ENCODE measurements around the gene KRT82.

DNA sequence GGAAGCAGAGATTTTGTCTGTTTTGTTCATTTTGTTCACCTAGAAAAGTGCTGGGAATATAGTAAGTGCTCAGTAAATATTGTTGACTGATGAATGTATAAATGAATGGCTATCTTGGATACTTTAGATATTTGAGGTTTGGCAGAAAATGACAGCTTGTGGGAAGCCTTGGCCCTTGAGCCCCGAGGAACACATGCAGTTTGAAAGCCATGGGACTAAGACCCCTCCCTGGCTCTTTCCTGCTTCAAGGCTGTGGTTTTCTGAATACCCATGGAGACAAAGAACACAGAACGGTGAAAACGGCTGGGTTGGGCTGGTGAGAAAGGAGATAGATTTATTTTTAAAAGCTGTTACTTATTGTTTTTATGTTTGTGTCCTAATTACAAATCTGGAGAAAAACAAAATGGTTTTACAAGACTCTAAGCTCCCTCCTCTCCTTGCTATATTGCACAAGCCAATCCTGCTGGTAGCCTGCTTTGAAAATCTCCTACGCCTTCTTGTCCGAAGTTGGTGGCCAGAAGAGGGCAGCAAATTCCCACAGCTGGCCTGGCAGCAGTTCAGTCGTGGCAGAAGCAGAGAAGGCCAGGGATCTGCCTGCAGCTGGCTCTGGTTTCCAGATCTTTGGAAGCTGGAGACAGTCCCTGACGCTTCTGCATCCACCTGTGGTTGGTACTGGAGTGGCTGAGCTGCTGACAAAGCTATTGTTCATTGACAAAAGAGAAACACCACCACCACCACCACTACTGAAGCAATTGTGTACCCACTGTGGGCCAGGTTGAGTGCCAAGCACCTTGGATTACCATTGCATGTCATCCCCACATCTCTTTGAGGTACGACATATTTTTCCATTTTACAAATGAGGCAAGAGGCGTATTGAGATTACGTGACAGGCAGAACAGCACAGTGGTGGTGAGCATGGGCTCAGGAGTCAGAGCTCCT, 33.6 kb downstream of the KRT82 start:
- TF ChIP-seq, protein P1, sequence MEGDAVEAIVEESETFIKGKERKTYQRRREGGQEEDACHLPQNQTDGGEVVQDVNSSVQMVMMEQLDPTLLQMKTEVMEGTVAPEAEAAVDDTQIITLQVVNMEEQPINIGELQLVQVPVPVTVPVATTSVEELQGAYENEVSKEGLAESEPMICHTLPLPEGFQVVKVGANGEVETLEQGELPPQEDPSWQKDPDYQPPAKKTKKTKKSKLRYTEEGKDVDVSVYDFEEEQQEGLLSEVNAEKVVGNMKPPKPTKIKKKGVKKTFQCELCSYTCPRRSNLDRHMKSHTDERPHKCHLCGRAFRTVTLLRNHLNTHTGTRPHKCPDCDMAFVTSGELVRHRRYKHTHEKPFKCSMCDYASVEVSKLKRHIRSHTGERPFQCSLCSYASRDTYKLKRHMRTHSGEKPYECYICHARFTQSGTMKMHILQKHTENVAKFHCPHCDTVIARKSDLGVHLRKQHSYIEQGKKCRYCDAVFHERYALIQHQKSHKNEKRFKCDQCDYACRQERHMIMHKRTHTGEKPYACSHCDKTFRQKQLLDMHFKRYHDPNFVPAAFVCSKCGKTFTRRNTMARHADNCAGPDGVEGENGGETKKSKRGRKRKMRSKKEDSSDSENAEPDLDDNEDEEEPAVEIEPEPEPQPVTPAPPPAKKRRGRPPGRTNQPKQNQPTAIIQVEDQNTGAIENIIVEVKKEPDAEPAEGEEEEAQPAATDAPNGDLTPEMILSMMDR (IDR thresholded peaks at IDR 0.05; ENCODE audit: low read depth, low read length, missing input control): peak; percentile 91
- TF ChIP-seq RAD21 (IDR thresholded peaks at IDR 0.05) (peak; percentile 96 to 97), JUND (IDR thresholded peaks at IDR 0.05) (no peak), GABPA (IDR thresholded peaks at IDR 0.05 in 1 of 2, conservative IDR thresholded peaks at IDR 0.05 in 1 of 2) (no peak), MAX (IDR thresholded peaks at IDR 0.05) (no peak), REST (IDR thresholded peaks at IDR 0.05) (no peak), FOXA1 (IDR thresholded peaks at IDR 0.05) (no peak), EGR1 (IDR thresholded peaks at IDR 0.05; ENCODE audit: low read depth in 2 of 2) (no peak), YY1 (IDR thresholded peaks at IDR 0.05) (no peak), RXRA (IDR thresholded peaks at IDR 0.05) (peak in 1 of 2 donors; percentile 23), TAF1 (conservative IDR thresholded peaks at IDR 0.05) (no peak), HNF4A (conservative IDR thresholded peaks at IDR 0.05) (peak in 1 of 2 donors; percentile 39)
- TF ChIP-seq, protein P2, sequence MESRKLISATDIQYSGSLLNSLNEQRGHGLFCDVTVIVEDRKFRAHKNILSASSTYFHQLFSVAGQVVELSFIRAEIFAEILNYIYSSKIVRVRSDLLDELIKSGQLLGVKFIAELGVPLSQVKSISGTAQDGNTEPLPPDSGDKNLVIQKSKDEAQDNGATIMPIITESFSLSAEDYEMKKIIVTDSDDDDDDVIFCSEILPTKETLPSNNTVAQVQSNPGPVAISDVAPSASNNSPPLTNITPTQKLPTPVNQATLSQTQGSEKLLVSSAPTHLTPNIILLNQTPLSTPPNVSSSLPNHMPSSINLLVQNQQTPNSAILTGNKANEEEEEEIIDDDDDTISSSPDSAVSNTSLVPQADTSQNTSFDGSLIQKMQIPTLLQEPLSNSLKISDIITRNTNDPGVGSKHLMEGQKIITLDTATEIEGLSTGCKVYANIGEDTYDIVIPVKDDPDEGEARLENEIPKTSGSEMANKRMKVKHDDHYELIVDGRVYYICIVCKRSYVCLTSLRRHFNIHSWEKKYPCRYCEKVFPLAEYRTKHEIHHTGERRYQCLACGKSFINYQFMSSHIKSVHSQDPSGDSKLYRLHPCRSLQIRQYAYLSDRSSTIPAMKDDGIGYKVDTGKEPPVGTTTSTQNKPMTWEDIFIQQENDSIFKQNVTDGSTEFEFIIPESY (IDR thresholded peaks at IDR 0.05): no peak
- TF ChIP-seq, protein P3, sequence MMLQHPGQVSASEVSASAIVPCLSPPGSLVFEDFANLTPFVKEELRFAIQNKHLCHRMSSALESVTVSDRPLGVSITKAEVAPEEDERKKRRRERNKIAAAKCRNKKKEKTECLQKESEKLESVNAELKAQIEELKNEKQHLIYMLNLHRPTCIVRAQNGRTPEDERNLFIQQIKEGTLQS (IDR thresholded peaks at IDR 0.05): no peak

Data from liver (tissue), 3 donors.